Uterus (tissue), 4 donors: Measurements from ENCODE around the gene HUWE1. TPM values are rescaled to one million over a fixed set of nuclear protein-coding genes. Genes with fewer than 3 reads are reported as not detected.

Source experiments
- DNase-seq, 2 donors: peaks; one replicate each; pipeline ENCODE4 v3.0.0-alpha.2; 2019 to 2020
- H3K27ac ChIP-seq, 2 donors: fragments of 200-600 bp; sonication (generic); 1 replicate in 1 of 2; 2 replicates in 1 of 2; pipeline ENCODE4 v1.5.1; 2016 to 2018
- H3K27me3 ChIP-seq, 2 donors: fragments of 200-600 bp; sonication (generic); one replicate each; pipeline ENCODE4 v1.5.1; 2018 to 2019; ENCODE audit warnings: control low read depth in 1 of 2
- H3K36me3 ChIP-seq, 2 donors: fragments of 200-600 bp; sonication (generic); one replicate each; pipeline ENCODE4 v1.5.1; 2019; ENCODE audit warnings: control low read depth in 1 of 2
- H3K4me1 ChIP-seq, 2 donors: fragments of 200-600 bp; sonication (generic); one replicate each; pipeline ENCODE4 v1.5.1; 2018 to 2019; ENCODE audit warnings: control low read depth in 1 of 2
- H3K4me3 ChIP-seq, 2 donors: fragments of 200-600 bp; sonication (generic); 1 replicate in 1 of 2; 2 replicates in 1 of 2; pipeline ENCODE4 v1.5.1; 2018 to 2019; ENCODE audit warnings: mild to moderate bottlenecking in 1 of 2
- H3K9me3 ChIP-seq, 2 donors: fragments of 200-600 bp; sonication (generic); one replicate each; pipeline ENCODE4 v1.5.1; 2019; ENCODE audit warnings: control low read depth in 1 of 2
- POLR2A ChIP-seq, 2 donors: fragments of 450-650 bp; IDR thresholded peaks; one replicate each; pipeline ENCODE4 v1.6.1; 2016; ENCODE audit warnings: antibody characterized with exemption in 2 of 2, mild to moderate bottlenecking in 1 of 2, moderate library complexity in 1 of 2
- intact Hi-C: fragments of 100-400 bp; cut with DNase I; formaldehyde crosslinking; loops from one replicate; pipeline ENCODE4 v1.15.1; 2023; ENCODE audit warnings: low total_unique reads
- total RNA-seq, 4 donors: library from RNA; depleted of rRNA in 3 of 4; stranded (reverse); fragments of >200 nt in 3 of 4; gene quantifications; one replicate each; pipeline versions ENCODE4 v1.1.0 to v1.2.4, GENCODE V29; 2014 to 2023
- TF ChIP-seq, protein P1 (sequence below), 4 experiments: fragments of 200-600 bp in 2 of 4; fragments of 450-650 bp in 2 of 4; sonication (generic) in 2 of 4; IDR thresholded peaks; one replicate each; pipeline ENCODE4 v1.5.1; 2016 to 2019; ENCODE audit warnings: antibody characterized with exemption in 4 of 4, mild to moderate bottlenecking in 2 of 4, moderate library complexity in 1 of 4
- donor health status: DM: yes; HTN: yes; CAD: no.

Gene HUWE1
- total RNA-seq, 4 donors from 2014 or later, result 47.9 to 252 (median 82.3) TPM

DNA sequence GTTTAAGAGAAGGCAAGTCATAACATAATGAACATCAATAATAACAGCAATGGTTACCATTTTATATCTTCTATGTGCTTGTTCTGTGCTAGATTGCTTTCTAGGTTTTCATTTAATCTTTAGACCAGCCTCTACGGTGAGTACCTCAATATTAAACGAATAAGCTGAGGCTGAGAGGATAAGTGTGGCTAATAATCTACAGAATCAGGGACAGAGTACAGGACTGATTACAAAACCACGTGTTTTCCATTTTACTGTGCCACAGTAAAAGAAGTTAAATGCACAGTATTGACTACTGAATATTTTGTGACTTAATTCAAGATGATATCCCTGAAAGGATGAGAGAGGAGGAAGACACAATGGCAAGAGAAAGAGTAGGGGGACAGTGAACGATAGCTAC lies 56.3 kb downstream of the HUWE1 start:
- H3K27ac ChIP-seq, result no peak overlapping the region
- no peaks in the 10 kb centered on the region for H3K4me1 ChIP-seq
- H3K4me3 ChIP-seq, result no peak overlapping the region
- H3K9me3 ChIP-seq, result no peaks in the 10 kb centered on the region
- H3K27me3 ChIP-seq, result peaks cover 0 to 4% of the 10 kb centered on the region in 2 donors
- intact Hi-C loops, result no loop called here
- no peaks in the 10 kb centered on the region for H3K36me3 ChIP-seq
- DNase-seq, result no peak
- TF ChIP-seq, protein P1, sequence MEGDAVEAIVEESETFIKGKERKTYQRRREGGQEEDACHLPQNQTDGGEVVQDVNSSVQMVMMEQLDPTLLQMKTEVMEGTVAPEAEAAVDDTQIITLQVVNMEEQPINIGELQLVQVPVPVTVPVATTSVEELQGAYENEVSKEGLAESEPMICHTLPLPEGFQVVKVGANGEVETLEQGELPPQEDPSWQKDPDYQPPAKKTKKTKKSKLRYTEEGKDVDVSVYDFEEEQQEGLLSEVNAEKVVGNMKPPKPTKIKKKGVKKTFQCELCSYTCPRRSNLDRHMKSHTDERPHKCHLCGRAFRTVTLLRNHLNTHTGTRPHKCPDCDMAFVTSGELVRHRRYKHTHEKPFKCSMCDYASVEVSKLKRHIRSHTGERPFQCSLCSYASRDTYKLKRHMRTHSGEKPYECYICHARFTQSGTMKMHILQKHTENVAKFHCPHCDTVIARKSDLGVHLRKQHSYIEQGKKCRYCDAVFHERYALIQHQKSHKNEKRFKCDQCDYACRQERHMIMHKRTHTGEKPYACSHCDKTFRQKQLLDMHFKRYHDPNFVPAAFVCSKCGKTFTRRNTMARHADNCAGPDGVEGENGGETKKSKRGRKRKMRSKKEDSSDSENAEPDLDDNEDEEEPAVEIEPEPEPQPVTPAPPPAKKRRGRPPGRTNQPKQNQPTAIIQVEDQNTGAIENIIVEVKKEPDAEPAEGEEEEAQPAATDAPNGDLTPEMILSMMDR (IDR thresholded peaks at IDR 0.05), result no peak
- no peak for TF ChIP-seq POLR2A (IDR thresholded peaks at IDR 0.05)

- intact Hi-C loops, result no loop called here
- Histone ChIP-seq H3K9me3 (no peaks in the 10 kb centered on the region), H3K27me3 (no peaks in the 10 kb centered on the region), H3K4me1 (no peaks in the 10 kb centered on the region), H3K36me3 (no peaks in the 10 kb centered on the region), H3K4me3 (no peak overlapping the region), H3K27ac (no peak overlapping the region)
- TF ChIP-seq, protein P1 (IDR thresholded peaks at IDR 0.05), result no peak
- no peak for TF ChIP-seq POLR2A (IDR thresholded peaks at IDR 0.05)
- no peak for DNase-seq
These were observed 64.1 kb downstream of the HUWE1 start for GRCh38 chrX:53622431-53622830.

DNA sequence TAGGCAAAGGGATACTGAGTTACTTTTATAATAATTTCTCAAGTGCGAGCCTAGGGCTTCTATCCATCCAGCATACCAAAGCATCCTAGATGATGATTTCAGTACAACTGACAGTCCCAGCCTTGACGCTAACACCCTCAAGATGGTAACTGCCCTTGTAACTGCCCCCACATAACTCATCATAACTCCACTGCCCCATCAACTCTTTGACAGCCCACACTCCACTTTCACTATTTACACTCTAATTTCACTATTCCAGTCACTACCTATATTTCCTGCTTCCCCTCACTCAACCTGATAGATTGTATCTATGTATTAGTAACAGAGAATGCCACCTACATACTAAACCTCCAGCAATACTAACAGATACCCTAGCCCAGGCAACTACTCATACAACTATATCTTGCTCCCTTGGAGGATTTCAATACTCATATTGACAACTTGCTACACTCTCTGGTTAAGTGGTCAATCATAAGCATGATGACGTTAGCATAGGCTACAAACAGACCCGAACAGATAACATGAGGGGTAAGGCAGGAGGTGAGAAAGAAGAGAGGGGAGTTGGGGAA lies 65.0 kb downstream of the HUWE1 start:
- no peaks in the 10 kb centered on the region for H3K9me3 ChIP-seq
- H3K36me3 ChIP-seq, result no peaks in the 10 kb centered on the region
- TF ChIP-seq, protein P1 (IDR thresholded peaks at IDR 0.05), result no peak
- no peak for TF ChIP-seq POLR2A (IDR thresholded peaks at IDR 0.05)
- H3K4me3 ChIP-seq, result no peak overlapping the region
- intact Hi-C loops, result no loop called here
- DNase-seq, result no peak
- no peaks in the 10 kb centered on the region for H3K27me3 ChIP-seq
- H3K27ac ChIP-seq, result no peak overlapping the region
- H3K4me1 ChIP-seq, result no peaks in the 10 kb centered on the region

GRCh38 chrX:53616946-53617345 lies 69.6 kb downstream of the HUWE1 start:
- intact Hi-C loops, result no loop called here
- Histone ChIP-seq H3K4me1 (no peaks in the 10 kb centered on the region), H3K27me3 (no peaks in the 10 kb centered on the region), H3K4me3 (no peak overlapping the region), H3K36me3 (no peaks in the 10 kb centered on the region), H3K27ac (no peak overlapping the region), H3K9me3 (no peaks in the 10 kb centered on the region)
- TF ChIP-seq POLR2A (IDR thresholded peaks at IDR 0.05), result no peak
- TF ChIP-seq, protein P1 (IDR thresholded peaks at IDR 0.05), result no peak
- no peak for DNase-seq

DNA sequence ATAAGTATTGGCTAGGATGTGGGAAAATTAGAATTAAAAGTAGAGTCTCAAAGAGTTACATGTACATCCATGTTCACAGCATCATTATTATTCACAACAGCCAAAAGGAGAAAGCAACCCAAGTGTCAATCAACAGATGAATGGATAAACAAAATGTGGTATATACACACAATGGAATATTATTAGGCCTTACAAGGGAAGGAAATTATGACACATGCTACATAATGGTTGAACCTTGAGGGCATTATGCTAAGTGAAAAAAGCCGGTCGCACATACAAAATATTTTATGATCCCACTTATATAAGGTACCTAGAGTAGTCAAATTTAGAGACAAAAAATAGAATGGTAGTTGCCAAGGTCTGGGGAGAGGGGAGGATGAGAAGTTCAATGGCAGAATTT lies 80.1 kb downstream of the HUWE1 start:
- intact Hi-C loops, result no loop called here
- DNase-seq, result no peak
- no peaks in the 10 kb centered on the region for H3K9me3 ChIP-seq
- TF ChIP-seq POLR2A (IDR thresholded peaks at IDR 0.05), result no peak
- TF ChIP-seq, protein P1 (IDR thresholded peaks at IDR 0.05), result no peak
- peaks cover 5% of the 10 kb centered on the region in 2 donors for H3K27me3 ChIP-seq
- H3K27ac ChIP-seq, result no peak overlapping the region
- no peaks in the 10 kb centered on the region for H3K36me3 ChIP-seq
- H3K4me1 ChIP-seq, result no peaks in the 10 kb centered on the region
- no peak overlapping the region for H3K4me3 ChIP-seq
